IgD-negative memory B cell (primary cell): Measurements from ENCODE around the gene PGLYRP3. TPM values are rescaled to one million over a fixed set of nuclear protein-coding genes. Genes with fewer than 3 reads are reported as not detected.
A peak's percentile ranks its signal among the peaks of the same experiment; 100 is the strongest.

Experiments used
- H3K27ac Mint-ChIP-seq, 3 donors: one replicate each; pipeline ENCODE4 v1.8.0; 2020 to 2022; ENCODE audit warnings: mild to moderate bottlenecking in 3 of 3, mixed read lengths in 3 of 3, moderate library complexity in 1 of 3
- H3K27me3 Mint-ChIP-seq: one replicate; pipeline ENCODE4 v1.8.0; 2021; ENCODE audit warnings: mixed read lengths
- H3K36me3 Mint-ChIP-seq: one replicate; pipeline ENCODE4 v1.8.0; 2020; ENCODE audit warnings: mild to moderate bottlenecking, mixed read lengths
- H3K4me1 Mint-ChIP-seq, 3 donors: one replicate each; pipeline ENCODE4 v1.8.0; 2020 to 2022; ENCODE audit warnings: mixed read lengths in 3 of 3, mild to moderate bottlenecking in 1 of 3
- H3K4me3 Mint-ChIP-seq, 4 donors: one replicate each; pipeline ENCODE4 v1.8.0; 2020 to 2022; ENCODE audit warnings: mild to moderate bottlenecking in 4 of 4, mixed read lengths in 4 of 4, moderate library complexity in 3 of 4
- H3K9me3 Mint-ChIP-seq, 3 donors: one replicate each; pipeline ENCODE4 v1.8.0; 2020 to 2021; ENCODE audit warnings: mixed read lengths in 3 of 3, mild to moderate bottlenecking in 1 of 3
- polyA plus RNA-seq: library from polyadenylated mRNA; unstranded; fragments of 300-500 nt; fragmentation: Illumina TruSeq; gene quantifications from one replicate; pipeline ENCODE4 v1.2.3, GENCODE V29; 2021

PGLYRP3 gene, protein sequence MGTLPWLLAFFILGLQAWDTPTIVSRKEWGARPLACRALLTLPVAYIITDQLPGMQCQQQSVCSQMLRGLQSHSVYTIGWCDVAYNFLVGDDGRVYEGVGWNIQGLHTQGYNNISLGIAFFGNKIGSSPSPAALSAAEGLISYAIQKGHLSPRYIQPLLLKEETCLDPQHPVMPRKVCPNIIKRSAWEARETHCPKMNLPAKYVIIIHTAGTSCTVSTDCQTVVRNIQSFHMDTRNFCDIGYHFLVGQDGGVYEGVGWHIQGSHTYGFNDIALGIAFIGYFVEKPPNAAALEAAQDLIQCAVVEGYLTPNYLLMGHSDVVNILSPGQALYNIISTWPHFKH
- polyA plus RNA-seq = not detected

DNA sequence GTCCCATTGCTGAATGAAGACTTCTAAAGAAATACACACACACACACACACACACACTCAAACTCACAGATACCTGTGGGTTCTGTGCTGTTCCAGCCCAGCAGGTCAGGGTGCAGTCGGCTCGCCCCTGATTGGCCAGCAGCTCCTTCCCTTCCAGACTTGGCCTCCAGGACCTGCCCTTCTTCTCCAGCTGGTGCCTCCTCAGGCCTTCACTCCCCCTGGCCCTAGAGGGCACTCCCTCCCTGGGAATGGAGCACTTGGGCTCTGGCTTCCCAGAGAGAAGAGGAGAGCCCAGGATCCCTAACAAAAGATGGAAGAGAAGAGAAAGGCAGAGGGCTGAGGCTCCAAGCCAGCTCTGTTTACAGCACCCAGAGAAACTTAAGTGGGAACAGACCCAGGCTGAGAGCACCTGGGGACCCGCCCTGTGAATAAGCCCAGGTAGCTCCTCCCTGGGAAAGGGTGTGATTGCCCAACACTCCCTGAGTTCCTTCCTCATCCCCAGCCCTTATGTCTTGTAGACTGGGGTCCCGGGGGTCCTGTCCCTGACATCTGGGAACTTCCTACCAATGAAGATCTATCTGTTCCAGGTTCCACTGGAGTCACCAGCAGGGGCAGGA lies at the start of gene PGLYRP3:
Gene PGLYRP3, minus strand, starts transcription at position 383 of the 617 bp plus-strand sequence. CDS start 2,287 bp downstream, outside the sequence.
- peaks cover 10% of the 10 kb centered on the region for H3K27me3 Mint-ChIP-seq
- peaks cover 0 to under 1% (median 0%) of the 10 kb centered on the region in 3 donors for H3K4me1 Mint-ChIP-seq
- H3K36me3 Mint-ChIP-seq = peaks cover under 1% of the 10 kb centered on the region
- no peak within 1 kb of the TSS for H3K27ac Mint-ChIP-seq
- H3K9me3 Mint-ChIP-seq = peaks cover 0 to 2% (median 2%) of the 10 kb centered on the region in 3 donors
- no peak within 1 kb of the TSS for H3K4me3 Mint-ChIP-seq

DNA sequence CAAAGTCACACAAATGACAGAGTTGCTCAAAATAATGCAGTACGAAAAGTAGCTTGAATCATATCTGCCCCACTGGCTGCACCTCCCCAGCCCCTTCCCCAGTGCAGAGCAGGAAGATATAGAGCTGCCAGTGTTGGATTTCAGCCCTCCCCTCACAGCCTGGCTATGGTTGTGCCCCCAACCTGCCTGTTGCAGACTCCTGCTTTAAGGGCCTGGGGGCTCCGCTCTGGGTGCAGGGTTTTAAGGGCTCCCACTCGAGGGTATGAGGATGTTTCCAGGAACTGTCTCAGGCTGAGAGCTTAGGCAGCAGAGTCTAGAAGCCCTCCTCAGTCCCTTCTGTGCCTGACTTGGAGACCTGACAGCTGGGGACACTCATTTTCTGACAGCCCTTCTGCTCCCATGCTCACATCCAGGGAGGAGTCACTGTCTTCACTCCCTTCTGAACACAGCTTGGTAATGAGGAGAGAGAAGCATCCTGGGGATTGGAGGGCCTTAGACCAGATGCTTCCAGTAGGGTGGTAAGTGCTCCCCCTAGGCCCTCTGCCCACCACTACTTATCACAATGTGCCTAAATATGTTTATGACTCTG lies 49.5 kb upstream of the PGLYRP3 start:
- H3K36me3 Mint-ChIP-seq = peaks cover 3% of the 10 kb centered on the region
- no peaks in the 10 kb centered on the region for H3K9me3 Mint-ChIP-seq

DNA sequence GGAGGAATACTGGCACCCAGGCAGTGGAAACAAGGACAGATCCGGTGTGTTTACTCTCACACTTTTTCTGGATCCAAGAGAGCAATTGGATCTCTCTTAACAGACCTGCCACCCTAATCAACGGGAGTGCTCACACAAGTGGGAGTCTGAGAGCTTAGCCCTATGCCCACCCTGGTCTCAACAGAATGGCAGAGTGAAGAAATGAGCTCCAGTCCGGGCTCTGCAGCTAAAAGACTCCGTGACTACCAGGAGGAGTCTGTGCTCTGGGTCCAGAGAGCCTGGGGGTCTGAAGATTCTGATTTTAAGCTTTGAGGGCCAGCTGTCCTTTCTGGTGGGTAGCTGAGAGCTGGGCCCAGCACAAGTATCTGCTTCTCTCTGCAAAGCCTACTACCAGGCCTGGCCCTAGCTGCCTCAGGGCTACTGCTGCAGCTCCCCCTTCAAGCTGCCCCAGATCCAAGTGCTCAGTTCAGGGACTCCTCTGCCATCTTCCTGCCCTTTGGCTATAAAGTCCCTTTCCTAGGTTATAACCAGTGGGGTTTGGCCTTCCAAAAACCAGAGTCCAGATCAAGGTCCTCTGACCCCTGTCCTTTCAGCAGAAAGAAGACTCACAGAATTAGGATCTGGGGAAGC lies 48.8 kb upstream of the PGLYRP3 start:
- Mint-ChIP-seq H3K27me3 (peaks cover 28% of the 10 kb centered on the region), H3K4me3 (no peak overlapping the region), H3K4me1 (peaks cover 2 to 17% (median 3%) of the 10 kb centered on the region in 3 donors), H3K27ac (peak overlapping the region in 1 of 3 donors; percentile 11), H3K9me3 (no peaks in the 10 kb centered on the region), H3K36me3 (peaks cover 3% of the 10 kb centered on the region)

More for the DNA sequence above, 49.5 kb upstream of the PGLYRP3 start:
- Mint-ChIP-seq H3K27me3 (peaks cover 25% of the 10 kb centered on the region), H3K4me3 (no peak overlapping the region), H3K4me1 (peaks cover 0 to 13% (median 1%) of the 10 kb centered on the region in 3 donors), H3K27ac (no peak overlapping the region)

DNA sequence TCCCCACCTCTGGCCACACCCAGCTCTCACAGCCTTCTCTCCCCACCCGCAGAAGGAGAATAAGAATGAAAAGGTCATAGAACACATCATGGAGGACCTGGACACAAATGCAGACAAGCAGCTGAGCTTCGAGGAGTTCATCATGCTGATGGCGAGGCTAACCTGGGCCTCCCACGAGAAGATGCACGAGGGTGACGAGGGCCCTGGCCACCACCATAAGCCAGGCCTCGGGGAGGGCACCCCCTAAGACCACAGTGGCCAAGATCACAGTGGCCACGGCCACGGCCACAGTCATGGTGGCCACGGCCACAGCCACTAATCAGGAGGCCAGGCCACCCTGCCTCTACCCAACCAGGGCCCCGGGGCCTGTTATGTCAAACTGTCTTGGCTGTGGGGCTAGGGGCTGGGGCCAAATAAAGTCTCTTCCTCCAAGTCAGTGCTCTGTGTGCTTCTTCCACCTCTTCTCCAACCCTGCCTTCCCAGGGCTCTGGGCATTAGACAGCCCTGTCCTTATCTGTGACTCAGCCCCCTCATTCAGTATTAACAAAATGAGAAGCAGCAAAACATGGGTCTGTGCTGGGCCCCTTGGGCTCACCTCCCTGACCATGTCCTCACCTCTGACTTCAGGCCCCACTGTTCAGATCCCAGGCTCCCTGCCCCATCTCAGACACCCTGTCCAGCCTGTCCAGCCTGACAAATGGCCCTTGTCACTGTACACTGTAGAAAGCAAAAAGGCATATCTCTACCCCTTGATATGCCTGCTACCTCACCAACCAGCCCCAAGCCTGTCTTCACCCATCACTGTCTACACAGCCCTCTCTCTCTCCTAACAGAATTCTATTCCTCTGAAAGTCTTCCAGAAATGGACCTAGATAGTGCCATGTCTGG lies 48.1 kb upstream of the PGLYRP3 start:
- Mint-ChIP-seq H3K36me3 (peaks cover 1% of the 10 kb centered on the region), H3K4me3 (no peak overlapping the region), H3K27ac (peak overlapping the region in 1 of 3 donors; percentile 11), H3K9me3 (no peaks in the 10 kb centered on the region), H3K4me1 (peaks cover 3 to 18% (median 5%) of the 10 kb centered on the region in 3 donors), H3K27me3 (peaks cover 25% of the 10 kb centered on the region)

DNA sequence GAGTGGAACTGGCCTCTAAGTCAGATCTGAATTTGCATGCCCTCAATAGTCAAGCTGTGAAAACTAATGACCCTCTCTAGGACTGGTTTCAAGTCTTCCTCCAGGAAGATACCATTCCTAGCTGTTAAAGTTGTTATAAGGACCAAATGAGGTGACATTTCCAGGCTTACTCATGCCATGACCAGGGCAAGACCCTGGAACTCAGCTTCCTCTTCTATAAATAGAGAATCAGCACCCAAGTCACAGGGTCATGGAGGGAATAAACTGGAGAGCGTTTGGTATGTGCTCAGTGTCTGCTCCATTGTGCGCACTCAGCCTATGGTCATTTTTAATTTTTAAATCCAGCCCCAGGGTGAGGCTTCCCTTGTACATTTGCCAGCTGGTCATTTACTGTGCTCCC lies 47.4 kb upstream of the PGLYRP3 start:
- Mint-ChIP-seq H3K9me3 (no peaks in the 10 kb centered on the region), H3K27ac (no peak overlapping the region), H3K27me3 (peaks cover 25% of the 10 kb centered on the region), H3K4me3 (no peak overlapping the region), H3K36me3 (peaks cover 1% of the 10 kb centered on the region), H3K4me1 (peaks cover 3 to 18% (median 5%) of the 10 kb centered on the region in 3 donors)

DNA sequence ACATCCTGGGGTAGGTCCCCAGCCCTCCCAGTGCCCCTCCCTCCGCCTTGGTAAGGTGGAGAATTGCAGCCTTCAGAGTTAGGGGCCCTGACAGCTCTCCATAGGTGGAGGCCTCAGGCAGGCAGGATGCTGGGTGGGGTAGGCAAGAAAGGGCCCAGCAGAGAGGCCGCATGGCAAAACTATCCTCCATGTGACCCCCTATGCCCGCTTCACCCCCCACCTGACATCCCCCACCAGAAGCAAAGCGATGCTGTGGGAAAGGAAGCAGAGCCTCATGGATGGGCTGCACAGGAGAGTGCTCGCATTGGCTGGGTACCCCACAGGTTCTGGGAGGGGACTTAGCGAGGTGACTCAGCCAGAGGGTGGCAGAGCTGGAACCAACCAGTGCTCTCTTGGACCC lies 46.5 kb upstream of the PGLYRP3 start:
- Mint-ChIP-seq H3K4me1 (peaks cover 3 to 18% (median 5%) of the 10 kb centered on the region in 3 donors), H3K4me3 (no peak overlapping the region), H3K27ac (no peak overlapping the region), H3K27me3 (peaks cover 16% of the 10 kb centered on the region), H3K9me3 (no peaks in the 10 kb centered on the region), H3K36me3 (peaks cover 4% of the 10 kb centered on the region)

DNA sequence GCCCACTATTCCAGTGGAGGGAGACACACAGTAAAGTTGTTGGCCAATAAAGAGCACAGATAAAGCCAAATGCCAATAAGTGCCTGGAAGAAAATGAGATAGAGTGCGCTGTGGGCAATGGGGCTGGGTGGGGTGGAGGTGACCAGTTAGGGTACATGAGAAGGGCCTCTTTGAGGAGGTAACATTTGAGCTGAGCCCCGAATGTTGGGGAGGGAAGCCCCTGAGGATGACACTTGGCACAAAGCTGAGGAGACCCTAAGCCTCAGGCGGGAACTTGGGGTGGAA lies 45.9 kb upstream of the PGLYRP3 start:
- Mint-ChIP-seq H3K27ac (peak overlapping the region in 1 of 3 donors; percentile 61), H3K9me3 (no peaks in the 10 kb centered on the region), H3K36me3 (peaks cover 4% of the 10 kb centered on the region), H3K27me3 (peaks cover 15% of the 10 kb centered on the region), H3K4me3 (no peak overlapping the region), H3K4me1 (peaks cover 3 to 18% (median 5%) of the 10 kb centered on the region in 3 donors)

DNA sequence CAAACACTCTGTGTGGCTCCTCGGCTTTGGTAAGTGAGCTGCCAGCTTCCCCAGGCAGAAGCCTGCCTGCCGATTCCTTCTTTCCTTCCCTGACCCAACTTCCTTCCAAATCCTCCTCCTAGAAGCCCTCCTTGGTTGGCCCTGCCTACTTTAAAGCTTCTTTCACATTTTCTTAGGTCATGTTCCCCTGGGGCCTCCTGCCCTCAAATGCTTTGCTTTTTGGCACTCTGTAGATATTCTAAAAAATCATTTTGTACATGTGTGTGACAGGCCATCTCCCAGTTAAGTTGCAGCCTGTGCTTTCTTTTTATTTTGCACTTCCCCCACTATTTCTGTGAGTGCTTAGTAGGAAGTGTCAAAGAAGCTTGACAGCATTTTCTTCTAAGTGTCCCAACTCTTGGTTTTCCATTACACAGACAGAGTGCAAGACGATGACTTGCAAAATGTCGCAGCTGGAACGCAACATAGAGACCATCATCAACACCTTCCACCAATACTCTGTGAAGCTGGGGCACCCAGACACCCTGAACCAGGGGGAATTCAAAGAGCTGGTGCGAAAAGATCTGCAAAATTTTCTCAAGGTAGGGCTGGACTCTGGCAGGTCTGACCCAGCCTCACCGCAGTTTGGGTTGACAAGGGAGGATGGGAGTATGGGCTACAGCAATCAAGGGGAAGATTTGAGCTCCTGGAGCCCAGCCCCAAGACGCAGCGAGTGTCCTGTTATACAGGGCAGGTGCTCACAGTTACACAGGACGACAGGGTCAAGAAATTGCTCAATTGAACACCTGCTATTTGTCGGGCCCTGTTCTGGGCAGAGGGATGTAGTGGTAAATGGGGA lies 45.3 kb upstream of the PGLYRP3 start, which contains the start of gene S100A9:
Gene S100A9, plus strand, starts transcription at position 2 of the 838 bp plus-strand sequence. Its CDS starts 430 bp downstream, at position 432.
- Mint-ChIP-seq H3K27ac (peak within 1 kb of the TSS in 2 of 3 donors; percentile 17 to 61), H3K4me1 (peaks cover 3 to 18% (median 5%) of the 10 kb centered on the region in 3 donors), H3K9me3 (no peaks in the 10 kb centered on the region), H3K36me3 (peaks cover 4% of the 10 kb centered on the region), H3K27me3 (peaks cover 13% of the 10 kb centered on the region), H3K4me3 (peak within 1 kb of the TSS in 2 of 4 donors; percentile 9 to 81)

DNA sequence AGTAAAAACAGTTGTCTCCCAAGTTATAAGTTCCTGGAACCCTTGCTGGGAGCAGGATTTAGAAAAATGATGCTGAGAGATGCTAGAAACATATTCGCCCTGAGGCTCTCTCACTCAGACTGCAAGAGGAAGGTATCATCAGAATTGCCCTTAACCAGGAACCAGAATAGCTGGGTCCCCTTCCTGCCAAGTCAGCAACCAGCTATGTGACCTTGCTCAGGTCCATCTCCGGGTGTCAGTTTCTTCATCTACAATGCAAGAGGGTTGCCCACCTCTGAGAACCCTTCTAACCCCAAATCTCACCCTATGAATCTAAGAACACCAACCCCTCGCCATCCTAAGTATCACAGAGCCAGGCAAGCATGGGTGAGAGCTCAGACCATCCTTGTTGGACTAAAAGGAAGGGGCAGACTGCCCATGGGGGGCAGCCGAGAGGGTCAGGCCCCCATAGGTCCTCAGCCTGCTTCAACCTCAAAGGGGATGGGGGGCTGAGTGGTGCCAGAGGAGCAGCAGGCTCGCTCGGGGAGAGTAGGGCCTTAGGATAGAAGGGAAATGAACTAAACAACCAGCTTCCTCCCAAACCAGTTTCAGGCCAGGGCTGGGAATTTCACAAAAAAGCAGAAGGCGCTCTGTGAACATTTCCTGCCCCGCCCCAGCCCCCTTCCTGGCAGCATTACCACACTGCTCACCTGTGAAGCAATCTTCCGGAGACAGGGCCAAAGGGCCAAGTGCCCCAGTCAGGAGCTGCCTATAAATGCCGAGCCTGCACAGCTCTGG lies 44.5 kb upstream of the PGLYRP3 start:
- Mint-ChIP-seq H3K4me3 (peak overlapping the region in 2 of 4 donors; percentile 9 to 81), H3K9me3 (no peaks in the 10 kb centered on the region), H3K36me3 (peaks cover 4% of the 10 kb centered on the region), H3K4me1 (peaks cover 3 to 18% (median 5%) of the 10 kb centered on the region in 3 donors), H3K27me3 (peaks cover 13% of the 10 kb centered on the region), H3K27ac (peak overlapping the region in 1 of 3 donors; percentile 17)

DNA sequence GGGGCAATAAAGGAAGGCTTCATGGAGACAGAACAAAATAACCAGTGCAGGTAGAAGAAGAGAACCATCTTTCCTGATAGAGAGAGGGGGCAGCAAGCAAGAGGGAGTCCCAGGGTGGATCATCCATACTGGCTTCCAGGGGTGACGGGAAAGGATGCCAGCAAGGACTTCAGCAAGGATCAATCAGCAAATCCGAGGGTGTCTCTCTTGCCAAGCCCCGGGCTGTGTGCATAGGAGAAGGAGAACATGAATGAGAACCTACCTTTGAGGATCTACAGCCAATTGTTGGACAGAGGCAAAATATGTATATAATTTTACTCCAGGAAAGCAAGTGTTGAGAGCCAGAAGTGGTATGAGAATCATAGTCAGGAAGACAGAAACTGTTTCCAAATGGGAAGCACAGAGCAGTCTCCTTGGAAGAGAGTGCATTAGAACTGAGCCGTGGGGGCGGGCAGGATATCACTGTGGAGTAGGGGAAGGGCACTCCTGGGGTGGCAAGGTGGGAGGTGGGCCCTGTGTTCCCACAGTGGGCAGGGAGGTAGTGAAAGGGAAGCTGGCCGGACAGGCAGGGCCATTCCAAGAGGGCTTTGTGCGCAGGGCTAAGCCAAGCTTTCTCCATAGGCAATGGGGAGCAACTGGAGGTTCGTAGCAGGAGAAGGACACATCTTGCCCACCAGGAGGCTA lies 43.8 kb upstream of the PGLYRP3 start:
- Mint-ChIP-seq H3K27ac (no peak overlapping the region), H3K4me3 (peak overlapping the region in 1 of 4 donors; percentile 13), H3K4me1 (peaks cover 3 to 18% (median 5%) of the 10 kb centered on the region in 3 donors), H3K36me3 (peaks cover 4% of the 10 kb centered on the region), H3K27me3 (peaks cover 13% of the 10 kb centered on the region), H3K9me3 (no peaks in the 10 kb centered on the region)

DNA sequence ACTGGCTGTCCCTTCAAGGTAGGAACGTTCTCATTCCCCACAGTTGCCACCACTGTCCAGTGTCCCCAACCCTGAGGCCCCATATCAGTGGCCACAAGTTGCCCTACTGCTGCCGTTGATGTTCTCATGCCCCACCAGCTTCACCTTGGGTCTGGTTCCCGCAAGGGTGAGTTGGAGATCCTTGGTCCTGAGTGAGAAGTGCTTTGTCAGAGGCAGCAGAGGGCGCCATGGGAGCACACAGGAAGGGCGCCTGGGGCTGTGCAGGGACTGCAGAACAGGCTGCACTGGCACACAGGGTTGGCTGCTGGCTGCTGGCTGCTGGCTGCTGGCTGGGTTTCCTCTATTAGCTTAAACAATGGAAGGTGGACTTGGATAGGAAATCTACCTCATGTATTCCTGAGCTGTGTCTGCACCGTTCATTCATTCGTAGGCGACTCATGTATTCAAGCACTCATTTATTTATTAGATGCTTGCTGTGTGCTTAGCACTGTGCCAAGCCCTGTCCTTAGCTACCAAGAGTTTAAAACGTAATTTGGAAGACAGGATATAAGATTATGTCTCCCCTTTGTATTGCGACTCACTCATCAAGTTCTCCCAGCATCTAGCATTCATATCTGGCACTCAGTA lies 42.8 kb upstream of the PGLYRP3 start:
- Mint-ChIP-seq H3K4me3 (no peak overlapping the region), H3K9me3 (no peaks in the 10 kb centered on the region), H3K4me1 (peaks cover 3 to 18% (median 4%) of the 10 kb centered on the region in 3 donors), H3K27ac (no peak overlapping the region), H3K36me3 (peaks cover 2% of the 10 kb centered on the region), H3K27me3 (peaks cover 9% of the 10 kb centered on the region)

DNA sequence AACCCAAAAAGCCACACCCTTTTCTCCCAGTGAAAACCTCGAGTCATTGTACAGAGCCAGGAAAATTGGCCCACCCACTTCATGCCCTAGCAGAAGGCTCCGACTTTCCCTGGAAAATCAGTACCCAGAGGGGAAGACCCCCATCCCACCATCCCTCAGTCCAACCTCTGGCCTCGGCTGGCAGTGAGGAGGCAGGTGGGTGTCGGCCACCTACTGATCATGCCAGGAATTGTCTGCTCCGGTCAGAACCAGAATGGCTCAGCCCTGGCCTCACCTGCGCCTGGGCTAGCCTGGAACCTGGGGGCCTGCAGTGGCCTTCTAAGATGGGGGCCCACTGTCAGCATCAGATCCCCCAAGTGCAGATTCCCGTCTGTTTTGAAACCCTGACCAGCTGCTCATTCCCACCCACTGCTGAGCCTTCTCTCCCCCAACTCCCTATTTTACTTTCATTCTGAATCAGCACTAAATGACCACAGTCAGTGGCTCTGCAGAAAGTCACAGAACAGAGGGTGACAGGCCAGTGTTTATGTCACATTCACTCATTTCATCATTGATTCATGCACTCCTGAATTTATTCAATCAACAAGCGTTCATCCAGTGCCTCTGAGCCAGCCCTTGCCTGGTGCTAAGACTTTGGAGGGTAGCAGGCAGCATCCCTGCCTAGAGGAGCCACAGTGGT lies 41.9 kb upstream of the PGLYRP3 start:
- Mint-ChIP-seq H3K36me3 (peaks cover 2% of the 10 kb centered on the region), H3K27me3 (peaks cover 14% of the 10 kb centered on the region), H3K27ac (no peak overlapping the region), H3K4me3 (no peak overlapping the region), H3K4me1 (peaks cover 3 to 16% (median 4%) of the 10 kb centered on the region in 3 donors), H3K9me3 (no peaks in the 10 kb centered on the region)
